Sigmoid colon (tissue), 4 donors: Measurements from ENCODE around the gene RAB3B.

Experiments
- CTCF ChIP-seq, 4 experiments: fragments of 450-650 bp in 3 of 4; fragments of 200-600 bp in 1 of 4; IDR thresholded peaks; one replicate each; pipeline ENCODE4 v1.5.1; 2016 to 2019; ENCODE audit warnings: antibody characterized with exemption in 4 of 4, mild to moderate bottlenecking in 3 of 4, moderate library complexity in 2 of 4
- POLR2A ChIP-seq, 2 donors: fragments of 450-650 bp; IDR thresholded peaks; one replicate each; pipeline ENCODE4 v1.6.1; 2016; ENCODE audit warnings: antibody characterized with exemption in 2 of 2, mild to moderate bottlenecking in 2 of 2, moderate library complexity in 2 of 2
- POLR2AphosphoS5 ChIP-seq, 4 donors: sonication (generic); formaldehyde crosslinking; IDR thresholded peaks; one replicate each; pipeline ENCODE4 v1.6.1; 2017; ENCODE audit warnings: antibody characterized with exemption in 4 of 4

- TF ChIP-seq CTCF (IDR thresholded peaks at IDR 0.05) (no peak), POLR2A (IDR thresholded peaks at IDR 0.05) (no peak), POLR2AphosphoS5 (IDR thresholded peaks at IDR 0.05) (no peak)
Measured at GRCh38 chr1:52037909-52038308, 47.4 kb upstream of the RAB3B start.
